ENCODE data around the gene AICDA. TPM values are rescaled to one million over a fixed set of nuclear protein-coding genes. Genes with fewer than 3 reads are reported as not detected.

Gene AICDA
- total and polyA plus RNA-seq, 2 of the 13 experiments (the other 11 are each of a cell fraction or from before 2014, with no cell fraction given), result not detected

- no peak for TF ChIP-seq REPIN1 (CRISPR knock-in tag; IDR thresholded peaks at IDR 0.05; ENCODE audit: borderline replicate concordance, low read depth)
- TF ChIP-seq ZFP62 (CRISPR knock-in tag; IDR thresholded peaks at IDR 0.05), result no peak
- no peak for TF ChIP-seq ZBTB7A (CRISPR knock-in tag; IDR thresholded peaks at IDR 0.05)
- TF ChIP-seq ZNF549 (CRISPR knock-in tag; IDR thresholded peaks at IDR 0.05), result no peak
- TF ChIP-seq ZNF605 (CRISPR knock-in tag; IDR thresholded peaks at IDR 0.05), result no peak
- TF ChIP-seq HNRNPUL1 (IDR thresholded peaks at IDR 0.05; ENCODE audit: low read depth, low read length), result no peak
- TF ChIP-seq GMEB2 (CRISPR knock-in tag; IDR thresholded peaks at IDR 0.05; ENCODE audit: low read depth), result no peak
- no peak for TF ChIP-seq TFE3 (CRISPR knock-in tag; IDR thresholded peaks at IDR 0.05)
Measured at GRCh38 chr12:8577879-8578278, 34.8 kb downstream of the AICDA start (continued).

- in situ Hi-C loops (cut with HindIII; ENCODE audit: extremely low pct_ligation_motif_present, low pct_unique_long_range_greater_than_20kb), result no loop called here
- TF ChIP-seq ZNF850 (CRISPR knock-in tag; conservative IDR thresholded peaks at IDR 0.05) (no peak), ZNF704 (CRISPR knock-in tag; IDR thresholded peaks at IDR 0.05; ENCODE audit: borderline replicate concordance) (no peak), PCBP1 (IDR thresholded peaks at IDR 0.05; ENCODE audit: borderline replicate concordance, low read depth, low read length) (no peak), ZNF619 (CRISPR knock-in tag; IDR thresholded peaks at IDR 0.05) (no peak), FOXJ3 (CRISPR knock-in tag; IDR thresholded peaks at IDR 0.05; ENCODE audit: borderline replicate concordance) (no peak), ZBTB10 (CRISPR knock-in tag; IDR thresholded peaks at IDR 0.05; ENCODE audit: borderline replicate concordance) (no peak), FOXP4 (CRISPR knock-in tag; IDR thresholded peaks at IDR 0.05) (no peak)
Measured at GRCh38 chr12:8572507-8572906, 40.2 kb downstream of the AICDA start.

More at GRCh38 chr12:8572507-8572906, 40.2 kb downstream of the AICDA start:
- CTCF ChIA-PET (ENCODE audit: low intra/inter-chr PET ratio, low total read pairs), result no interaction called here
- H3K9me3 ChIP-seq (ENCODE audit: low read length), result no peaks in the 10 kb centered on the region
- H3K27me3 ChIP-seq (ENCODE audit: control insufficient read depth in 1 of 2, insufficient read depth in 2 of 2, low read length in 2 of 2), result no peaks in the 10 kb centered on the region; a peak in 1 of 5 replicates
- H4K20me1 ChIP-seq (ENCODE audit: insufficient read depth, low read length), result no peaks in the 10 kb centered on the region
- POLR2A ChIA-PET, result no interaction called here
- ATAC-seq (no peak), FAIRE-seq (no peak), DNase-seq (ENCODE audit: low spot score) (no peak)
- no peak overlapping the region for H3K27ac ChIP-seq (ENCODE audit: extremely low read length, insufficient read depth, low read length)
- H3K4me2 ChIP-seq (ENCODE audit: low read depth, low read length), result no peak overlapping the region
- intact Hi-C loops (cut with micrococcal nuclease; ENCODE audit: unreplicated experiment), result no loop called here
- no TSS peak for BruUV-seq (replicated peaks)
- no peaks in the 10 kb centered on the region for H3K36me3 ChIP-seq (replicated peaks in 1 of 2; ENCODE audit: control insufficient read depth in 1 of 2, insufficient read depth in 2 of 2, low read length in 2 of 2)
- H3K4me3 ChIP-seq (replicated peaks in 1 of 3; ENCODE audit: insufficient read depth in 1 of 3, low read depth in 2 of 3, low read length in 3 of 3), result no peak overlapping the region
- no peaks in the 10 kb centered on the region for H3K4me1 ChIP-seq (ENCODE audit: insufficient read depth, low read length)
- no peaks in the 10 kb centered on the region for H3K79me2 ChIP-seq (ENCODE audit: insufficient read depth, low read length)
- H3K9ac ChIP-seq (ENCODE audit: insufficient read depth, low read depth, low read length), result no peak overlapping the region
- WGBS (ENCODE audit: low lambda C conversion rate), result 31% methylated on average over 2 of the region's 2 CpGs
- no peak overlapping the region for H2AFZ ChIP-seq (ENCODE audit: low read length)
